GM21737 (cell line): ENCODE measurements around the gene NFIX.

Source experiments
- ATAC-seq: cut with Tn5 transposase; IDR thresholded peaks from one replicate; pipeline ENCODE4 v1.9.1; 2021; ENCODE audit warnings: mild to moderate bottlenecking, moderate library complexity; ENCODE audit not compliant: unreplicated experiment

NFIX gene

DNA sequence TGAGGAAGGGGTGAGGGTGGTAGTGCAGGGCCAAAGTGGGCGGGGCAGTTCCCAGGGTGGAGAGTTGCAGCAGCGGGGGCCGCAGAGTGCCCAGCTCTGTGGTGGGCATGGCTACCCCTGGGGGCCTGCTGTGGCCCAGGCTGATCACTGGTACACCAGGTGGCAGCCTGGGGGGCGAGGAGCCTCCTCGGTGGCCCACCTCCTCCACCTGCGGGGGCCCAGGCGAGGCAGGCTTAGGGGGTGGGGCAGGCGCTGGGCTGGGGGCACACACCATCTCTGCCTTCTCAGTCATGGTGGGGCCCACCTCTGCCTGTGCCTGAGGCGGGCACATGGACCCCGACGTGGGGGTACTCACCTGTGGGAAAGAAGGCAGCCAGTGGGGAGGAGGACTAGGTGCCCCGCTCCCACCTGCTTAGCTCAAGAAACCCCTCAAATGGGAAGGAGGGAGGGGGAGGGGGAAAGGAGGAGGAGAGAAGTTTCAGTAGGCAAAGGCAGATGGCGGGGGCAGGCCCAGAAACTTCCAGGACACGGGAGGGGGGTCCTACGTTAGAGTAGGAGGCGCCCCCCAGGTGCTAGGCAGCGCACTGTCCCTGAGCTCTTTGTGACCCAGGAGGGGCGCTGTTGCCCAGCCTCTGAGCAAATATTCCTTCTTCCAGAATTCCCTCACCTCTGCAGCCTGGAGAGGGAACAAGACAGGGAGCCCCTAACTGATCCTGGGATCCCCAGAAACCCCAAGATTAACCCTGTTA, 105.7 kb downstream of the NFIX start:
- ATAC-seq = no peak

DNA sequence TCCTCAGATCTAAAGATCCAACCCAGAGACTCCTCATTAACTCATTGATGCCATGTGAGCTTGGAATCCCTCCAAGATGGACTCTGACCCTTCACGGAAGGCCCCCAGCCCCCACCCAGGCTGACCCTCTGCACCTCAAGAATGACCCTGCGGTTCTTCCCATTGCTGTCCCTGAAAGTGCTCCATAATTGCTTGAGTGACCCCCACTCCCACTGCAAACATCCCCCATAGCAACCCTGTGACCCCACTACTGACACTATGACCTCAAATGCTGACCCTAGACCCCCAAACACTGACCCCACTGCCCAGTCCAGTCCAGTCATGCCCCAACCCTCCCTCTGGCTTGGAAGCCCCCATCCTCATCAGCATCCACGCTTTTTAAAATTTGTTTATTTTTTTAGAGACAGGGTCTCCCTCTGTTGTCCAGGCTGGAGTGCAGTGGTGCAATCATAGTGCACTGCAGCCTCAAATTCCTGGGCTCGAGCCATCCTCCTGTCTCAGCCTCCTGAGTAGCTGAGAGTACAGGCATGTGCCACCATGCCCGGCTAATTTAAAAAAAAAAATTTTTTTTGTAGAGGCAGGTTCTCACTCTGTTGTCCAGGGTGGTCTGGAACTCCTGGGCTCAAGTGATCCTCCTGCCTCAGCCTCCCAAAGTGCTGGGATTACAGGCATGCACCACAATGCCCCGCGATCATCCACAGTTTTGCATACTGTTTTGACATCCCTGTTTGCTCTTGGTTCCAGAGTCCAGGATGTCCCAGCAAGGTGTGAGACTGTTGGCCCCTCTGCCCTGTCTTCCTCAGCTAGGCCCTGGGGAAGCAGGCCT, 106.5 kb downstream of the NFIX start:
- ATAC-seq = no peak

DNA sequence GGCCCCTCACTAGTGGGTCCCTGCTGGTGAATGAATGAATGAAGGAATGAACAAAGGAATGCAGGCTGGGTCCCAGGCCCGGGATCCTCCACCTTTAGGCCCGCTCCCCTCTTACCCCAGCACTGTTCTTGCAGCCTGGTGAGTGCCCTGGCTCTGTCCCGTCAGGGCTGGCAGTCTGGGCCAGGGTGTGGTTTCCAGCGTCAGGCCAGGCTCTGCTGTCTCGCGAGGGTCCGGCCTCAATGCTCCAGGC, 107.1 kb downstream of the NFIX start:
- ATAC-seq = no peak

DNA sequence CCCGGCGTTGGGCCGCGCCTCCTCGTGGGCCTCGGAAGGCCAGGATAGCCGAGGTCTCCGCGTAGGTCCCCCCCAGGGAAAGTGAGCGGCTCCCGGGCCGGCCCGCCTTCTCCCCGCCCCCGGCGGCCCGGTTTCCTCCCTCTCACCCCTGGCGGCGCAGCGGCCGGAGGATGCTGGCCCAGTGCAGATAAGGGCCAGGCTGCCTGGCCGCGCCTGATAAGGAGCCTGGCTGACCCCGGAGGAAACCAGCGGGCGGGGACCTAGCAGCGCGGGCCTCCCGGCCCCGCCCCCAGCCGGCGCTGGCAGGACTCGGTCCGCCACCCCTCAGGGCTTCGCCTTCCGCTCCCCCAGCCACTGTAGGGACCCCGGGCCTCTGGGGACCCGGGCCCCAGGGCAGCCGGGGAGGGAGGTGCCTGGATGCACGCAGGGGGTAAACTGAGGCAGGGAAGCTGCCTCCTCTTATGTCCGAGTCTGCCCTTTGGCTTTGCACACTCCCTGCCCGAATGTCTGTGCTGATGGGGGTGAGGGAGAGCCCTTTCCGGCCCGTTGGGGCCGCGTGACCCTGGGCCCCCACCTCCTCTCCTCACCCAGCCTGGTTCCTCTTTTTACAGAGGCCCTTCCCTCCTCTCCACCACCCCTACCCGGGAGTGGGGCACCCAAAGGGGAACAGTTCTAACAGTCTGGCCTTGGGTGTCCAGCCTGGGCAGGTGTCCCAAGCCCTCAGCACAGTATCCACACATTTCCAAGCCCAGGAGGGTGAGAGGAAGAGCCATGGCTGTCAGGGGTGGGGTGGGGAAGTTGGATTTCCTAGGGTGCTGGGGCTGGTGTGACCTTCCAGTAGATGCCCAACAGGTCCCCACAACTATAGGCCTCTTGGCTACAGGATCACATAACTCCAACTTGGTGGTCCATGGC, 107.6 kb downstream of the NFIX start, which contains the start of gene LYL1:
Gene LYL1 (minus strand): TSS at position 193 of the 915 bp plus-strand sequence. CDS start 1,687 bp downstream, outside the sequence.
- ATAC-seq = peak; percentile 37

DNA sequence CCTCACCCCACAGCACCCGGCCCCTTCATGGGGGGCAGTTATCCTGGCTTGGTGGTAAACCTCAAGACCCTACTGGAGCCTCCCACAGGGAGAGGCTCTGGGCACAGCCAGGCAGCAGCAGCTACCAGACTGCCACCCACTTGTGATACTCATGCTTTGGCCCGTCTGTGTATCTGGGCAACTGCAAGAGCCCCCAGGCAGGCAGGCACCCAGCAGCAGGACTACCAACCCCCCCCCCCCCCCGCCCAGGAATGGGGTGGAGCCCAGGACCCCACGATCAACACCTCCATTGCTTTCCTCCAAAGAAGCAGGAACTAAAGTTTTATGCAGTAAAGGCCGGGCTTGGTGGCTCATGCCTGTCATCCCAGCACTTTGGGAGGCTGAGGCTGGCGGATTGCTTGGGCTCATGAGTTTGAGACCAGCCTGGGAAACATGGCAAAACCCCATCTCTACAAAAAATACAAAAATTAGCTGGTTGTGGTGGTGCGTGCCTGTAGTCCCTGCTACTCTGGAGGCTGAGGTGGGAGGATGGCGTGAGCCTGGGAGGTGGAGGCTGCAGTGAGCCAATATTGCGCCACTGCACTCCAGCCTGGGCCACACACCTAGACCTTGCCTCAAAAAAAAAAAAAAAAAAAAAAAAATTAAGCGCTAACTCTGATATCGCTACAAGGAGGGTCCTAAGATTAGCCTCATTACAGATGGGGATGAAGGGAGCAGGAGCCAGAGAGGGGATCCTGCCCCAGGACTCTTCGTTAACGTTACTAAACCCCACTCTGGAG, 108.5 kb downstream of the NFIX start:
- ATAC-seq = no peak

DNA sequence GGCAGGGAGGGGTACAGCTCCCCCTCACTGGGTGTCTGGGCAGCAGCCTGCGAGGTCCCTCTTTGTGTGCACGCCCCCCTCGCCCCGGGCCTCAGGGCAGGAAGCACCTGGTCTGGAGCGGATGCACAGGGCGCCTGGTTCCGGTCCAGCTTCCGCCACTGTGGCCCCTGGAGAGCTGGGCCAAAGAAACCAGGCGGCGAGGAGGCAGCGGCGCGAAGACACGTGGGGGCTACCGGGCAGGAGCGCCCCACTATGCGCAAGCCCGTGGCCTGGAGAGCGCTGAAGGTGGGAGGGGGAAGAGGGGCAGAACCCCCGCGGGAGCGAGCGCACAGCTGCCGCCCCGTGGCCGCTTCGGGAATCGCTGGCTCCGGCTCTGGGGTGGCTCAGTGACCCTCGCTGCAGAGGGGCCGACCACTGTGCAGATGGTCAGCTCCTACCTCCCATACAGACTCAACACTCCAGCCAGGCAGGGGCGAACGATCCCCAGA, 109.1 kb downstream of the NFIX start:
- ATAC-seq = peak; percentile 34

DNA sequence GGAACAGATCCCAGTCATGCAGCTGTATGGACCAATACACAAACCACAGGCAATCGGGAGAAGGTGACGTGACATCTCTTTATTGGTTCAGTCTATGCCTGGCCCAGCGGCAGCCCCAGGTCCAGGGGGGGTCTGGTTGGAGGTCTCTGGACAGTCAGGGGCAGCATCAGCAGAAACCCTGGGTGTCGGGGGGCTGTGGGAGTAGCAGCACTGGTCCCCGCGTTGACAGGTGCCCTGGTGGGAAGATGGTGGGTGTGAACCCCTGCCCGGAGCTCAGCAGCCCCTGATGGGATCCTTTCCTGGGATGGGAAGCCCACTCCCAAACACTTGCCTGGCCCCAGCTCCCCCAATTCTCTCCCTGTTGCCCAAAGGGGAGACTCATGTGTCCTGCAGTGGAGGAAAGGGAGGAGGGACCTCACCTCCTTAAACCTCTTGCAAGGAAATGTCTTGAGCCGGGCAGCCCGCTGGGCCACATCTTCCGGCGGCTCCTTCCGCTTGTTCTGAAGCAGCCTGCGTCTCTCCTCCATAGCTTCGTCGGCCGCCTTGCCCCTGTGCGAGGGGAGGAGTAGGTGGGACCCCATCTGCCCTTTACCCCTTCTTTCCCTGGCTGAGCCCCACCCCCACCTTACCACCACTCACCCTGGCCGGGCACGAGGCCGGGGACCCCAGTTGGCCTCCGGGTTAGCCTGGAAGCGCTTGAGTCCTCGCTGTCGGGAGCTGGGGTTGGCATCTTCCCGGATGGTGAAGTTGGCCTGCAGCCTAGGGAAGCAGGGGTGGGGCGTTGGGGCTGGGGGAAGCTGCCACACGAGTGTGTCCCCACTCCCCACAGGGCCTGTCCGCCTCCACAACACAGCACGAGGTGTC, 109.8 kb downstream of the NFIX start:
- ATAC-seq = no peak

DNA sequence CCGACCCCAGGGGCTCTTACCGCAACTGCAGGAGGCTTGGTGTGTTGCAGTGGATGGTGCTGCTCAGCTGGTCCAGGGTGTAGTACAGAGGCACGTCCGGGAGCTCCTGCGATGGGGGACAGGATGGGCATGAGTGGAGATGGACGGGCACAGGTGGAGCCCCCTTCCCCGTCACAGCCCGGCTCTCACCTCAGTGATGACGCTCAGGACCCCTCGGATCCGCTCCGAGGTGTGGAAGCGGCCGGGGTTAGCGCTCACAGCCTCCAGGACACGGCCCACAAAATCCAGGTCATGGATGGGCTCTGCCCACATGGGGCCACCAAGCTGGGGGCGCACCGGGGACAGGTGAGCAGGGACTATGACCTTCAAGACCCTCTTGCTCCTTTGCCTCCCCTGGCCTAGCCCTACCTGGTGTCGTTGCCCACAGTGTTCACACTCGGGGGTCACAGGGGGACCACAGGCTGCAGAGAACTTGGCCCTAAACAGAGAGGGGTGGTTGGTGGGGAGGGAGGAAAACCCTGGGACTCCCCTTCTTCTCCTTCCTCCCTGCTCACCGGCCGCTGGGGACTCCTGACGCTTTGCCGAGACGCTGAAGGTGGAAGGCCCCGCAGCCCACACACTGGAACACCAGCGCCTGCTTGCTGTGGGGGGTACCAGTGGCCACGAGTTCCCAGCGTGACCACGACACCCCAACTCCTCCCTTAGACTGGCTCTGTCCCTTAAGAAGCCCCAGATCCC, 114.3 kb downstream of the NFIX start:
- no peak for ATAC-seq

DNA sequence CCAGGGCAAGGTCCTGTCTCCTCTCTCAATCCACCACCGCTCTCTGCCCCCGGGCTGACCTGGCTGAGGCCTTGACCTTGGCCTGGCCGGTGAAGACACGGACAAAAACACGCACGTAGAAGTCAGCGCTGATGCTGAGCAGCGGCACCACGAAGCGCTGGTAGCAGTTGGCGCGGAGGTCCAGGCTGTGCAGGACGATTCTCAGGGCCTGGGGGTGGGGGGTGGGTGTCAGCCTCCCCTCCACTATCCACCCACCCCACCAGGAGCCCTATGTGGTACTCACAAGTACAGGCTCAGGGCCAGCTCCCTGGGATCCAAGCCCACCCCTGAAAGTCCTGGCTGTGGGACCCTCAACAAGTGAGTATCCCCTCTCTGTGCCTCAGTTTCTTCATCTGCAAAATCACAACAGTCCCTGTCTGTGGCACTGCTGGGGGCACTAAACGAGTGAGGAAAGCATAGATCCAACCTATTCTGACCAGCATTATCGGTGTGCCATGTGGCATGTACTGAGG, 114.9 kb downstream of the NFIX start:
- ATAC-seq = no peak

DNA sequence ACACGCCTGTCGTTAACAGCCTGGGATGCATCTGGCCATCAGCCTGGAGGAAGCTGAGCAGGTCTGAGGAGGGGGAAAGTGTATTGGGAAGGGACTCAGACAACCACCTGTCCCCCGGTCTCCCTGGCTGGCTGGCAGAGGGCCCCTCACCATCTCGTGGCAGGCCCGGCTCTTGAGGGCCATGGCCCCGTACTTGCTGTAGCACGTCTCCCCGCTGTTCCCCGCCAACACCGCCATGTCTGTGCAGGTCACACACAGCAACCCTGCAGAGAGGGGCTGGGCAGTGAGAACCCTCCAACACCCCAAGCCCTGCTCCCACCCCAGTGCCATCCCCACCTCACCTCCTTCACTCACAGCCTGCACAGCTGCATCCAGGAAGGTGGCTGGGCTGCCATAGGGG, 117.3 kb downstream of the NFIX start:
- ATAC-seq = no peak

DNA sequence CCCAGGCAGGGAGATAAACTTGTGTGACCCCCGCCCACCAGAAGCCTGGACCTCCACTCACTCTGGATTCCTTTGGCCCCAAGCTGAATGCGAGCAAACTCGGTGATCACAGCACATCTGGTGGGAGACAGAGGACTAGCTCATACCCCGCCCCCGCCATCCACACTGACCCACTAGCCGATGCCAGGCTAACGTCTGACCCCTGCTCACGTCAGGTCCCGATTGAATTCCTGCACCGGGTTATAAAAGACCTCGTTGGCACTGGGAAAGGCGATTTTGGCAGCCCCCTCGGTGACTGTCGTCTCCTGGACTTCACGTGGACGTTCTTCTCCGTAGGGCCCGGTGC, 120.6 kb downstream of the NFIX start:
- no peak for ATAC-seq

DNA sequence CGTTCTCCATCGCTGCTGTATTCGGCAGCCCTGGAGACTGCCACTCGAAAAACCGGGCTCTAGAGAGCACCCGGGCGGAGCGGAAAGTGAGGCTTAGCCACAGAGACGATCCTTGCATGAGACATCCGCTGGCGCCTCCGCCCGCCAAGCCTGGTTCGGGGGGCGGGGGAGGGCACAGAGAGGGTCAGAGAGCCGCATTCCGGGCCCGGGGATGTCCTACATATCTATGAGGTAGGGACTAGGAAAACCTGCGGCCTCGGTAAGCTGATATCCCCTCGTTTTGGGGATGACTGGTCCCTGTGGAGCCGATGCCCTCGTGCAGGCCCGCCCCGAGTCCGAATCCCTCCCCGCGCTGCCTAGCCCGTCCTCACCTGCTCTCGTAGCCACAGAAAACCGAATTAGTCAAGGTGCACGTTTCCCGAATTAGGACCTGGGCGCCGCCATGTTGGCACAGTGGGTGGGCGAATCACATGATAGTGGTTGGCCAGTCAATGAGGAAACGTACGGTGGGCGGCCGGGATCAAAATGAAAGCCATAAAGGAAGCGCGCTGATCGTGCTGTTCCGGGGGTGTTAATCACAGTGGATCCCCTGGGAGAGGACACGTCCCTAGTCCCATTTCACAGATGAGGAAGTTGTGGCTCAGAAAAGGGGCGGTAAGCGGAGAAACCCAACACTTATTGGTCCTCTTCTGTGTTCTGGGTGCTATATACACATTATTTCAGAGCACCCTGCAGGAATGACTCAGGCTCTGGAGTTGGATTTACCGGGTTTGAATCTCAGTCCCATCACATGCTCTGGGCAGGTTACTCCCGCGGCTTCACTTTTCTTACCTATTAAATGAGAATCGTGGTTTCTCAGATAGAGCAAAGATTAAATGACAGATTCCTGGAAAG, 121.3 kb downstream of the NFIX start, which contains the start of gene TRMT1:
Gene TRMT1 (minus strand): TSS at position 459 of the 894 bp plus-strand sequence. CDS start 341 bp downstream, at position 118.
- ATAC-seq = peak; percentile 47

DNA sequence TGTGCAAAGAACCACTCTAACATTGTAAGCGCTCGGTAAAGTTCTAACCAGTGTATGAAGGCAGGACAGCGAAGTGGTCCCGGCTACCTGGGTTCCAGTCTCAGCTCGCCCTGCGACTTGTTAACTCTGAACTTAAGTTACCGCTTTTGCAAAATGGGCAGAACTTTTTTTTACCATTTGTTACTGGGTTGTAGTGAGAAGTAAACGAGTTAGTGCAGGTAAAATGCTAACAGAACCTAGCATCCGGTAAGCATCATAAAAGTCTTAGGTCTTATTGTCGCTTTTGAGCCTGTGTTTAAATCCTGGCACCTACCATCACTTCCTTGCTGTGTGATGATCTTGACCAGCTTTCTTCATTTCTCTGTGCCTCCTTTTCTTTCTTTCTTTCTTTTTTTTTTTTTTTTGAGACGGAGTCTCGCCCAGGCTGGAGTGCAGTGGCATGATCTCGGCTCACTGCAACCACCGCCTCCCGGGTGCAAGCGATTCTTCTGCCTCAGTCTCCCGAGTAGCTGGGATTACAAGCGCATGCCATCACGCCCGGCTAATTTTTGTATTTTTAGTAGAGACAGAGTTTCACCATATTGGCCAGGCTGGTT, 122.0 kb downstream of the NFIX start:
- no peak for ATAC-seq

DNA sequence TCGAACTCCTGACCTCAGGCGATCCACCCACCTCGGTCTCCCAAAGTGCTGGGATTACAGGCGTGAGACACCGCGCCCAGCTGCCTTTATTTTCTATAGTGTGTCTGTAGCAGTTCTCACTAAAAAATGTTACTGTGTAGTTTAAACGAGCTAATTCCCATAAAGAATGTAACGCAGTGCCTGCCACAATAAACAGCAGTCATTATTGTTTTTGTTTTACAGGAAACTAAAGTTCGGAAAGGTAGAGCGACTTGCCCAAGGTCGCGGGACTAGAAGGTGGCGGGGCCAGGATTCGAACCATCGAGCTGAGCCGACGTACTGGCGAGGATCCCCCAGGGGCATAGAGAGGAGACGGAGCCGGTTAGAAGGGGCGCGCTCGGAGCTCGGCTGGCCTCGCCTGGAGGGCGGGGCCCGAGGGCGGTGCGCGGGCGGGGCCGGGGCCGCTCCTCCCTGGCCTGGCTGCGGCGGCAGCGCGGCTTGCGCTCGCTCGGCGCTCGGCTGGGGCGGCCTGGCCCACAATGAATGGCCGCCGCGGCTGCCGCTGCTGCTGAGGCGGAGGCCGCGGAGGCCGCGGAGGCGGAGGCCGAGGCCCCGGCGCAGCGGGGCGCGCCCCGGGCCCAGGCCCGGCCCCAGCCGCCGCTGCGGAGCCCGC, 122.6 kb downstream of the NFIX start, which contains the start of gene NACC1:
Gene NACC1 (plus strand): TSS at position 493 of the 652 bp plus-strand sequence. CDS start 16,944 bp downstream, outside the sequence.
- ATAC-seq = peak; percentile 66

DNA sequence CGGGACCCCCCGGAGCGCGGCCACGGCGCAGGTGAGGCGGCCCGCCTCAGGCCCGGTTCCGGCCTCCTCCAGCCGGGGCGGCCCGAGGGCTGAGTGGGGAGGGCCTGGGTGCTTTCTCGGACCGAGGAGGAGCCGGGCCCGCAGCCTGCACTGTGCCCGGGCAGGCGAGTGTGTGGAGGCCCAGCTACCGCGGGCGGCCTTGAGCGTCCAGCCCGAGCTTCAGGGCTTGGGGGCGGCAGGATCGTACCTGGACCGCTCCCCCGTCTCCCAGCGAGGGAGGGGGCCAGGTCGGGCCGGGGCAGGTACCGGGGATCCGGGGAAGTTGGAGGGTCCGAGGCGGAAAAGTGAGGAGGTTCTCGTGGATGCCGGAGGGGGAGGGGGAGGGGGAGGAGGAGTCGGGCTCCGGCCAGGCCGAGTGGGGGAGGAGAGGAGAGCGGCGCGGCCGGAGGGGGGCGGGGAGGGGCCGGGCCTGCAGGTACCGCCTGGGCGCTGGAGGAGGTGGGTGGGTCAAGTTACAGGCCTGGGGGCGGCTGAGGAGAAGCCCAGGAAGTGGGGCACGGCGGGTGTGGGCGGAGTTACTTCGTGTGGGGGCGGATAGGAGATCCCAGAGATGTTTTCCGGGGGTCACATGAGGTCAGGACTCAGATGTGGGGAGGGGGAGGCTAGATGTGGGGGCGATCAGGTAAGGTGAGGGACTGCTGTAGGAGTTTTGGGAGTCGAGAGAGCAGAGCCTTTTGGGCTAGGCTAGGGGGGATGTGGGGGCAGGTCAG, 123.3 kb downstream of the NFIX start:
- ATAC-seq = no peak

DNA sequence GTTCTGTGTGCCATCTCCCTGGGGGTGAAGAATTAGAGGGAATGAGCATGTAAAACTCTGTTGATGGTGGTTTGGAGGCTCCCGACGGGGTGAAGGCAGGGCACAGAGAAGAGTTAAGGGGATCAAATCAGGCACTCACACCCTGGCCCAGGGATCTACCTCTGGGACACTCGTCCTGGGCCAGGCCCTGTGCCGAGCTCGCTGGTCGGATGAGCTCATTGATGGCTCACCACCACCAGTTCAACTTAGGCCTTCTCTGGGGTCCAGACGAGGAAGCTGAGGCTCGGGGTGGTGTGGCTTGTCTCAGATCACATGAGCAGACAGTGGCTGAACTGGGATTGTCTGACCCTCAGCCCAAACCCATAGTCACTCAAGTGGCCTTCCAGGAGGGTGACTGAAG, 124.4 kb downstream of the NFIX start:
- ATAC-seq = no peak
